K562 (cell line): Measurements from ENCODE around the gene FOSL2. TPM values are rescaled to one million over a fixed set of nuclear protein-coding genes. Genes with fewer than 3 reads are reported as not detected.

Source experiments
- AFF4 ChIP-seq: sonication (generic); formaldehyde crosslinking; IDR thresholded peaks from 2 replicates; pipeline ENCODE4 v1.8.0; 2023; ENCODE audit warnings: mild to moderate bottlenecking, missing genetic modification reagents
- CAMTA2 ChIP-seq: fragments of 250-450 bp; sonication (Bioruptor Pico); conservative IDR thresholded peaks from 2 replicates; pipeline ENCODE4 v1.5.1; 2022
- ETV5 ChIP-seq: sonication (generic); formaldehyde crosslinking; IDR thresholded peaks from 2 replicates; pipeline ENCODE4 v1.4.0; 2020; ENCODE audit warnings: low read depth, mild to moderate bottlenecking, missing genetic modification reagents
- FOXP1 ChIP-seq: sonication (generic); formaldehyde crosslinking; IDR thresholded peaks from 2 replicates; pipeline ENCODE4 v1.8.0; 2022; ENCODE audit warnings: mild to moderate bottlenecking, missing genetic modification reagents
- L3MBTL2 ChIP-seq: fragments of 450-650 bp; IDR thresholded peaks from 2 replicates; pipeline ENCODE4 v1.6.1; 2016; ENCODE audit warnings: mild to moderate bottlenecking, moderate library complexity
- MBD2 ChIP-seq: sonication (generic); IDR thresholded peaks from 2 replicates; pipeline ENCODE4 v1.6.1; 2016; ENCODE audit warnings: low read depth, borderline replicate concordance
- NFE2L1 ChIP-seq: fragments of 450-650 bp; IDR thresholded peaks from 2 replicates; pipeline ENCODE4 v1.6.1; 2016; ENCODE audit warnings: missing genetic modification characterization, low read depth, mild to moderate bottlenecking, missing compliant biosample characterization, moderate library complexity, borderline replicate concordance
- NR3C1 ChIP-seq: sonication (generic); formaldehyde crosslinking; IDR thresholded peaks from 2 replicates; pipeline ENCODE4 v1.8.1; 2022; ENCODE audit warnings: missing genetic modification reagents
- POLR3A ChIP-seq: IDR thresholded peaks from 2 replicates; pipeline ENCODE4 v1.6.1; 2011; ENCODE audit warnings: borderline replicate concordance, mild to moderate bottlenecking, moderate library complexity; ENCODE audit not compliant: insufficient read length, insufficient read depth; ENCODE audit errors: extremely low read depth
- PTBP1 ChIP-seq: fragments of 200-400 bp; formaldehyde crosslinking; IDR thresholded peaks from 2 replicates; pipeline ENCODE4 v1.6.1; 2017; ENCODE audit warnings: low read depth, low read length
- RBM17 ChIP-seq: fragments of 200-400 bp; formaldehyde crosslinking; IDR thresholded peaks from 2 replicates; pipeline ENCODE4 v1.6.1; 2017; ENCODE audit warnings: low read depth, mild to moderate bottlenecking, low read length, borderline replicate concordance
- SIX5 ChIP-seq, 2 experiments: IDR thresholded peaks; 2 replicates each; pipeline ENCODE4 v1.6.1; 2011; ENCODE audit warnings: low read length in 2 of 2, borderline replicate concordance in 1 of 2, low read depth in 1 of 2, mild to moderate bottlenecking in 1 of 2, moderate library complexity in 1 of 2; ENCODE audit not compliant: insufficient read depth in 1 of 2
- ZFPM2 ChIP-seq: fragments of 250-450 bp; sonication (Bioruptor Pico); IDR thresholded peaks from 2 replicates; pipeline ENCODE4 v1.5.1; 2022; ENCODE audit warnings: mild to moderate bottlenecking
- ZNF3 ChIP-seq: fragments of 250-450 bp; sonication (Bioruptor Pico); IDR thresholded peaks from 2 replicates; pipeline ENCODE4 v1.5.0; 2021; ENCODE audit warnings: mild to moderate bottlenecking, moderate library complexity
- ZNF316 ChIP-seq: fragments of 450-650 bp; IDR thresholded peaks from 2 replicates; pipeline ENCODE4 v1.6.1; 2016
- ZNF583 ChIP-seq: fragments of 250-450 bp; sonication (Bioruptor Pico); IDR thresholded peaks from 2 replicates; pipeline ENCODE4 v1.4.0; 2020
- polyA plus RNA-seq, 8 experiments: library from polyadenylated mRNA; depleted of rRNA in 4 of 8; stranded (reverse) in 5 of 8; unstranded in 3 of 8; fragments of >200 nt; fragmentation: Nextera tagmentation in 2 of 8; fragmentation: Illumina TruSeq in 1 of 8; extraction: Ambion mirVana in 2 of 8; extraction: Trizol in 1 of 8; gene quantifications; 2 replicates each; pipeline versions ENCODE4 v1.2.1 to v1.2.3, GENCODE V29; 2011 to 2014; ENCODE audit warnings: inconsistent platforms in 1 of 8, missing spikeins in 1 of 8
- total RNA-seq, 7 experiments: library from RNA; depleted of rRNA in 6 of 7; stranded (reverse); fragments of >200 nt in 6 of 7; fragmentation: Illumina TruSeq in 2 of 7; extraction: Trizol in 2 of 7; gene quantifications; 2 replicates each; pipeline versions ENCODE4 v1.2.1 to v1.2.3, GENCODE V29; 2011 to 2021; ENCODE audit warnings: low replicate concordance in 1 of 7
- TF ChIP-seq, protein P1 (sequence below): fragments of 250-450 bp; sonication (Bioruptor Pico); IDR thresholded peaks from 2 replicates; pipeline ENCODE4 v1.4.0; 2020; ENCODE audit warnings: borderline replicate concordance
- TF ChIP-seq, protein P2 (sequence below): fragments of 200-800 bp; sonication (Bioruptor generic); IDR thresholded peaks from 2 replicates; pipeline ENCODE4 v1.6.1; 2017; ENCODE audit warnings: missing genetic modification characterization, missing compliant biosample characterization
- TF ChIP-seq, protein P3 (sequence below): fragments of 450-650 bp; formaldehyde crosslinking; IDR thresholded peaks from 2 replicates; pipeline ENCODE4 v1.4.0; 2022; ENCODE audit warnings: missing genetic modification characterization

FOSL2 gene
- total and polyA plus RNA-seq, 9 of the 15 experiments (the other 6 are each of a cell fraction or from before 2014, with no cell fraction given), result 0.04 to 2.9 (median 0.80) TPM

DNA sequence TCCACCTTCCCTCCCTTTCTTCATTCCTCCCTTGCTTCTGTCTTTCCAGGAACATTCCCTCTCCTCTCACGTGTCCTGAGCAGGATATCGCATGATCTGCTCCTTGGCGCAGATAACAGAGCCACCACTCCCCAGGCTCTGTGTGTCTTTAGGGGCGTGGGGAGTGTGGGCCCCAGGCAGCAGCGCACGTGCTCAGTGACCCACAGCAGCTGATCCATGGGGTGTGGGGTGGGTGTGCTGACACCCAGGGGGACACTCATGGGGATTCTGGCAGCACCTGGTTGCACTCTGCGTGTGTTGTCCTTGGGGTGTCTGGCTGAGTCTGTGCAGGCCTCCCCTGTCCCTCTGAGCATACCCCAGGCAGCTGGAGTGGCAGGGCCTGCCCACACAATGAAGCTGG lies 9.9 kb upstream of the FOSL2 start (continued):
- TF ChIP-seq, protein P1, sequence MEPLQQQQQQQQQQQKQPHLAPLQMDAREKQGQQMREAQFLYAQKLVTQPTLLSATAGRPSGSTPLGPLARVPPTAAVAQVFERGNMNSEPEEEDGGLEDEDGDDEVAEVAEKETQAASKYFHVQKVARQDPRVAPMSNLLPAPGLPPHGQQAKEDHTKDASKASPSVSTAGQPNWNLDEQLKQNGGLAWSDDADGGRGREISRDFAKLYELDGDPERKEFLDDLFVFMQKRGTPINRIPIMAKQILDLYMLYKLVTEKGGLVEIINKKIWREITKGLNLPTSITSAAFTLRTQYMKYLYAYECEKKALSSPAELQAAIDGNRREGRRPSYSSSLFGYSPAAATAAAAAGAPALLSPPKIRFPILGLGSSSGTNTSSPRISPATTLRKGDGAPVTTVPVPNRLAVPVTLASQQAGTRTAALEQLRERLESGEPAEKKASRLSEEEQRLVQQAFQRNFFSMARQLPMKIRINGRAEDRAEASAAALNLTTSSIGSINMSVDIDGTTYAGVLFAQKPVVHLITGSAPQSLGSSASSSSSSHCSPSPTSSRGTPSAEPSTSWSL (CRISPR knock-in tag), result 0 out of 2 replicates have a peak, but pooled peaks have one; percentile 61
- TF ChIP-seq, protein P2, sequence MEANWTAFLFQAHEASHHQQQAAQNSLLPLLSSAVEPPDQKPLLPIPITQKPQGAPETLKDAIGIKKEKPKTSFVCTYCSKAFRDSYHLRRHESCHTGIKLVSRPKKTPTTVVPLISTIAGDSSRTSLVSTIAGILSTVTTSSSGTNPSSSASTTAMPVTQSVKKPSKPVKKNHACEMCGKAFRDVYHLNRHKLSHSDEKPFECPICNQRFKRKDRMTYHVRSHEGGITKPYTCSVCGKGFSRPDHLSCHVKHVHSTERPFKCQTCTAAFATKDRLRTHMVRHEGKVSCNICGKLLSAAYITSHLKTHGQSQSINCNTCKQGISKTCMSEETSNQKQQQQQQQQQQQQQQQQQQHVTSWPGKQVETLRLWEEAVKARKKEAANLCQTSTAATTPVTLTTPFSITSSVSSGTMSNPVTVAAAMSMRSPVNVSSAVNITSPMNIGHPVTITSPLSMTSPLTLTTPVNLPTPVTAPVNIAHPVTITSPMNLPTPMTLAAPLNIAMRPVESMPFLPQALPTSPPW (CRISPR knock-in tag), result peak; percentile 48; the same call in 1 of the 2 replicates
- TF ChIP-seq NFE2L1 (no peak), CAMTA2 (no peak), ETV5 (CRISPR knock-in tag) (no peak), SIX5 (IDR thresholded peaks at IDR 0.05; ENCODE audit: borderline replicate concordance in 1 of 2, insufficient read depth in 1 of 2, low read depth in 1 of 2, low read length in 2 of 2) (no peak), ZNF3 (no peak), ZNF316 (no peak), ZNF583 (peak; percentile 81), RBM17 (no peak), NR3C1 (no peak), PTBP1 (no peak), L3MBTL2 (peak; percentile 86), FOXP1 (CRISPR knock-in tag) (no peak), MBD2 (no peak), ZFPM2 (CRISPR knock-in tag) (no peak), POLR3A (no peak), AFF4 (CRISPR knock-in tag) (no peak)
- TF ChIP-seq, protein P3, sequence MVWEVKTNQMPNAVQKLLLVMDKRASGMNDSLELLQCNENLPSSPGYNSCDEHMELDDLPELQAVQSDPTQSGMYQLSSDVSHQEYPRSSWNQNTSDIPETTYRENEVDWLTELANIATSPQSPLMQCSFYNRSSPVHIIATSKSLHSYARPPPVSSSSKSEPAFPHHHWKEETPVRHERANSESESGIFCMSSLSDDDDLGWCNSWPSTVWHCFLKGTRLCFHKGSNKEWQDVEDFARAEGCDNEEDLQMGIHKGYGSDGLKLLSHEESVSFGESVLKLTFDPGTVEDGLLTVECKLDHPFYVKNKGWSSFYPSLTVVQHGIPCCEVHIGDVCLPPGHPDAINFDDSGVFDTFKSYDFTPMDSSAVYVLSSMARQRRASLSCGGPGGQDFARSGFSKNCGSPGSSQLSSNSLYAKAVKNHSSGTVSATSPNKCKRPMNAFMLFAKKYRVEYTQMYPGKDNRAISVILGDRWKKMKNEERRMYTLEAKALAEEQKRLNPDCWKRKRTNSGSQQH (CRISPR knock-in tag), result no peak
